Posterior vena cava (tissue), 2 donors: ENCODE measurements around the gene LCN9. TPM values are rescaled to one million over a fixed set of nuclear protein-coding genes. Genes with fewer than 3 reads are reported as not detected.

ENCODE experiments used
- DNase-seq: peaks from one replicate; pipeline ENCODE4 v3.0.0-alpha.2; 2020; ENCODE audit warnings: low spot score
- intact Hi-C, 2 donors: fragments of 100-400 bp; cut with DNase I; formaldehyde crosslinking; loops; one replicate each; pipeline versions ENCODE4 v1.14.1 to v1.14.2; 2022 to 2023
- total RNA-seq, 2 donors: library from RNA; stranded (reverse); fragmentation: NEBNext Ultra II Directional; extraction: Animal tissue kit (Norgen Biotek cat#: 25700); gene quantifications; one replicate each; pipeline ENCODE4 v1.2.1, GENCODE V29; 2021
- donor health status: DM: yes; HTN: yes; CAD: no.
- donor health status: DM: yes; HTN: yes; CAD: no.

Gene LCN9
- total RNA-seq, 2 donors from 2014 or later: not detected

GRCh38 chr9:135693265-135693664, 30.2 kb downstream of the LCN9 start:
- DNase-seq: no peak
- intact Hi-C loops: loop anchor here in 1 of 2 donors (1.0 to 10.0 kb wide), 2 partner anchors 21 to 408 kb away; no protein-coding TSS in a partner anchor

GRCh38 chr9:135693771-135694170, 30.7 kb downstream of the LCN9 start:
- no peak for DNase-seq
- intact Hi-C loops: loop anchor here in 1 of 2 donors (1.0 to 10.0 kb wide), 2 partner anchors 21 to 409 kb away; no protein-coding TSS in a partner anchor

- intact Hi-C loops: loop anchor here in 1 of 2 donors (10.0 kb wide), 1 partner anchor 410 kb away; no protein-coding TSS in a partner anchor
- no peak for DNase-seq
These were observed 31.3 kb downstream of the LCN9 start for GRCh38 chr9:135694414-135694813.

DNA sequence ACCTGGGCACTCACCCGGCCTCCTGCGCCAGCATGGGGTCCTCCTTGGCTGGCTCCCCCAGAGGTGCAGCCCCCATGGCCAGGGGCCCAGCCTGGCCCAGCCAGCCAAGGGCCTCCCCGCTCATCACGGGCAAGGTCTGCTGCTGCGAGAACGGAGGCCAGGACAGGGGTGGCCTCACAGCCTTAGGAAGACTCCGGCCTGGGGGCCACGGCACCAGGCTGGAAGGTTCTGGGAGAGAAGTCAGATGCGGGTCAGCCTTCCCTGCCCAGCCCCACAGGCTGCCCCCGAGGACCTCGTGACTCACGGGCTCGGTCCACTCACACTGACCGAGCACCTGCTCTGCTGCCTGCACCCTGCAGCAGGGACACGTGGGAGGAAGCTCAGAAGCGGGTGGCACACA, 31.9 kb downstream of the LCN9 start:
- no peak for DNase-seq
- intact Hi-C loops: loop anchor here in 1 of 2 donors (10.0 kb wide), 1 partner anchor 410 kb away; no protein-coding TSS in a partner anchor

DNA sequence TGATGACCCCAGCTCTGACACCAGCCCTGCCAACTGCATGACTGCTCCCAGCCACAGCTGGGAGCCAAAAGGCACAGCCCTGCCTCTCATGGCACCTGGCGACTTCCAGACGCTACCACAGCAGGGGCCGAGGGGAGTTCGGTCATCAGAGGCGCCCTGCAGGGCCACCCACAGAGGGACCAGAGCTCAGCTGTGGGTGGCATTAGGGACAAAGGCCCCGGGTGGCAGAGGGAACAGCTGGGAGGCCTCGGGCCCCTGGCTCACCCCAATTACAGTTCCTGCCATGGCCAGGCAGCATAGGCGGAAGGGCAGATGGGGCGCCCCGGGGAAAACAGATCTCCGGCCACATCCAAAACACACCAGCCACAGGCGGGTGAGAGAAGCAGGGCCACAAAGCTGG, 32.5 kb downstream of the LCN9 start:
- no peak for DNase-seq
- intact Hi-C loops: loop anchor here in 1 of 2 donors (10.0 kb wide), 1 partner anchor 411 kb away; no protein-coding TSS in a partner anchor

- intact Hi-C loops: loop anchor here in 1 of 2 donors (10.0 kb wide), 1 partner anchor 412 kb away; no protein-coding TSS in a partner anchor
- no peak for DNase-seq
These were observed 33.3 kb downstream of the LCN9 start for GRCh38 chr9:135696446-135696845.

GRCh38 chr9:135697226-135697625, 34.1 kb downstream of the LCN9 start:
- intact Hi-C loops: loop anchor here in 1 of 2 donors (10.0 kb wide), 1 partner anchor 412 kb away; no protein-coding TSS in a partner anchor
- no peak for DNase-seq

GRCh38 chr9:135698236-135698635, 35.1 kb downstream of the LCN9 start:
- no peak for DNase-seq
- intact Hi-C loops: loop anchor here in 1 of 2 donors (10.0 kb wide), 1 partner anchor 413 kb away; no protein-coding TSS in a partner anchor

- DNase-seq: no peak
- intact Hi-C loops: loop anchor here in 1 of 2 donors (10.0 kb wide), 1 partner anchor 414 kb away; no protein-coding TSS in a partner anchor
These were observed 35.7 kb downstream of the LCN9 start for GRCh38 chr9:135698767-135699166.

DNA sequence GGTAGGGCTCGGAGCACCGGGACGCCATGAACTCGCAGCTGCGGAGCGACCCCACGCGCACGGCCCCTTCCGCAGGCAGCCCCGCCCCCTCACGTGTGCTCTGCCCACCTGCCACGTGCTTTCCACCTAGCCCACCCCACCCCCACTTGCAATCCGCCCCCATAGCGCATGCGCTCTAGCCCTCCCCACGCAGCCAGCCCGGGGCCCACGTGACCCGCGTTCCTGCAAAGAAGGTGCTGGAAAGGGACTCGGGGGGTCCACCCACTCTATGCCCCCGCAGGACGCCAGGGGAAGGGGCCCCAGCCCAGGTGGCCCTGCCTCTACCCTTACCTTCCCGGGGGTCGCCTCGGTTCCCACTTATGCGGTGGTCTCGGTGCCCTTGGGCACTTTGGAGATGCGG, 36.3 kb downstream of the LCN9 start, which contains the start of gene SOHLH1:
Gene SOHLH1 (minus strand): TSS at position 42 of the 400 bp plus-strand sequence. CDS start 14 bp downstream, at position 28.
- DNase-seq: no peak
- intact Hi-C loops: loop anchor here in 1 of 2 donors (10.0 kb wide), 1 partner anchor 415 kb away; no protein-coding TSS in a partner anchor

GRCh38 chr9:135700525-135700924, 37.4 kb downstream of the LCN9 start:
- intact Hi-C loops: no loop called here
- no peak for DNase-seq

GRCh38 chr9:135701067-135701958, 38.2 kb downstream of the LCN9 start:
- intact Hi-C loops: no loop called here
- DNase-seq: no peak

DNA sequence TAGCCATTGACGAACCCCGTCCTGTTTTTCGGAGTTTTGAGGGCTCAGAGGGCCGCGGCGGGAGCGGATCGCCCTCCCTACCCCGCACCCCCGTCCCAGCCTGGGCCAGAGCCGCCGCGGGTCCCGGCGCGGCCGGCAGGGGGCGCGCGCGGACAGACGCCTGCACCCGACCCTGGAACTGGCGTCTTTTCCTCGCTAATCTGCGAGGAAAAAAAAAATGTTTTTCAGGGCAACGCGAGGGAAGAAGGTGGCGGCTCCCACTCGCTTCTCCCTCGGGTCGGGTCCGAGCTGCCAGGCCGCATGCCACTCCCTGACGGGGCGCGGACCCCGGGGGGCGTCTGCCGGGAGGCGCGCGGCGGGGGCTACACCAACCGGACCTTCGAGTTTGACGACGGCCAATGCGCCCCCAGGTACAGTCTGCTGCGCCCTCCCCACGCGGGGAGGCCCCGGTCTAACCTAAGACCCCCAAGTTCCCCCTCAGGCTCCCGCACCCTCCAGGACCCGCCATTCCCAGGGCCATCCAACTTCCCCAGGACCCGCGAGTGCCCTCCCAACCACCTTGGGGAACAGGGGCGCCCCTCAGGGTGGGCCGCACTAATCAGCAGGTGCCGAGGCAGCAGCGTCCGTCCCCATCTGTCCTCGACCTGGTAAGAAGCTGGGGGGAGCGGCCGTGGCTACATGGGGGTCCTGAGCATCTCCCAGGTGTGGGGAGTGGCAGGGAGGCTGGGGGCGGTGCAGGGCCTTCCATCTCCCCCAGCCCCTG, 39.0 kb downstream of the LCN9 start, which contains the start of gene KCNT1:
Gene KCNT1 (plus strand): TSS at position 227 of the 763 bp plus-strand sequence. CDS start 74 bp downstream, at position 301.
- intact Hi-C loops: no loop called here
- DNase-seq: no peak

- intact Hi-C loops: no loop called here
- DNase-seq: no peak
These were observed 40.6 kb downstream of the LCN9 start for GRCh38 chr9:135703726-135704125.

- intact Hi-C loops: no loop called here
- no peak for DNase-seq
These were observed 41.4 kb downstream of the LCN9 start for GRCh38 chr9:135704483-135704882.

GRCh38 chr9:135705376-135705775, 42.3 kb downstream of the LCN9 start:
- no peak for DNase-seq
- intact Hi-C loops: no loop called here

- intact Hi-C loops: no loop called here
- DNase-seq: no peak
These were observed 43.2 kb downstream of the LCN9 start for GRCh38 chr9:135706288-135706687.

GRCh38 chr9:135707252-135708138, 44.4 kb downstream of the LCN9 start:
- intact Hi-C loops: no loop called here
- DNase-seq: no peak
